ENCODE data around the gene MPEG1. TPM values are rescaled to one million over a fixed set of nuclear protein-coding genes. Genes with fewer than 3 reads are reported as not detected.

Gene MPEG1
- total and polyA plus RNA-seq, 2 donors (not counting 1 experiment from before 2014, with no cell fraction given), result not detected

DNA sequence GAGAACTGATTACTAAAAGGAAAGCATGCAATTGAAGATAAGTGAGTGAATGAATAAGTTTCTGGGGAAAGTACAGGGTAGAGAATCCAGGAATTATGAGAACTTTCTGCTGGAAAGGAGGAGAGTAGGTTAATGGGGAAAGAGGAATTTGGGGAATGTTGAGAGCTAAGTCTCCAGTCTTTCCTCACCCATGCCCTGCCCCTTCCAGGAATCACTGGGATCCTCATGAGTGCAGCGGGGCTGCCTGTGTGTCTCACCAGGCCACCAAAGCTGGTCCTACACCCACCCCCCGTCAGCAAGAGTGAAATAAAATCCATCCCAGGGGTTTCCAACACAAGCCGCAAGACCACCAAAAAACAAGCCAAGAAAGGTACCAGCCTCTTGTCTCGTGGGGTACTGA lies 23.8 kb downstream of the MPEG1 start:
- TF ChIP-seq, protein P1, sequence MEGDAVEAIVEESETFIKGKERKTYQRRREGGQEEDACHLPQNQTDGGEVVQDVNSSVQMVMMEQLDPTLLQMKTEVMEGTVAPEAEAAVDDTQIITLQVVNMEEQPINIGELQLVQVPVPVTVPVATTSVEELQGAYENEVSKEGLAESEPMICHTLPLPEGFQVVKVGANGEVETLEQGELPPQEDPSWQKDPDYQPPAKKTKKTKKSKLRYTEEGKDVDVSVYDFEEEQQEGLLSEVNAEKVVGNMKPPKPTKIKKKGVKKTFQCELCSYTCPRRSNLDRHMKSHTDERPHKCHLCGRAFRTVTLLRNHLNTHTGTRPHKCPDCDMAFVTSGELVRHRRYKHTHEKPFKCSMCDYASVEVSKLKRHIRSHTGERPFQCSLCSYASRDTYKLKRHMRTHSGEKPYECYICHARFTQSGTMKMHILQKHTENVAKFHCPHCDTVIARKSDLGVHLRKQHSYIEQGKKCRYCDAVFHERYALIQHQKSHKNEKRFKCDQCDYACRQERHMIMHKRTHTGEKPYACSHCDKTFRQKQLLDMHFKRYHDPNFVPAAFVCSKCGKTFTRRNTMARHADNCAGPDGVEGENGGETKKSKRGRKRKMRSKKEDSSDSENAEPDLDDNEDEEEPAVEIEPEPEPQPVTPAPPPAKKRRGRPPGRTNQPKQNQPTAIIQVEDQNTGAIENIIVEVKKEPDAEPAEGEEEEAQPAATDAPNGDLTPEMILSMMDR (conservative IDR thresholded peaks at IDR 0.05 in 1 of 2, IDR thresholded peaks at IDR 0.05 in 1 of 2; ENCODE audit: low read depth in 1 of 2, low read length in 2 of 2), result no peak
- TF ChIP-seq EZH2 (IDR thresholded peaks at IDR 0.05; ENCODE audit: low read length, missing control alignments), result no peak
- no peak overlapping the region for H3K27ac ChIP-seq (ENCODE audit: insufficient read depth, low read length)
- no peaks in the 10 kb centered on the region for H3K9me3 ChIP-seq (ENCODE audit: control insufficient read depth, insufficient read depth, low read depth, low read length)
- H2AFZ ChIP-seq (ENCODE audit: low read length), result no peak overlapping the region
- H3K4me2 ChIP-seq (ENCODE audit: extremely low read depth, insufficient read depth, low read length), result no peak overlapping the region
- peaks cover 11% of the 10 kb centered on the region for H3K4me1 ChIP-seq (ENCODE audit: control insufficient read depth, extremely low read depth, insufficient read depth, low read length)
- H3K9ac ChIP-seq (ENCODE audit: insufficient read depth, low read length), result no peak overlapping the region
- H4K20me1 ChIP-seq (ENCODE audit: control insufficient read depth, extremely low read depth, insufficient read depth, low read length), result no peaks in the 10 kb centered on the region
- peak in 1 of 2 donors; percentile 9 for DNase-seq (ENCODE audit: low read depth in 2 of 2)
- H3K79me2 ChIP-seq (ENCODE audit: control insufficient read depth, insufficient read depth, low read length), result no peaks in the 10 kb centered on the region
- peaks cover 2% of the 10 kb centered on the region for H3K36me3 ChIP-seq (ENCODE audit: control insufficient read depth, insufficient read depth, low read length)
- H3K27me3 ChIP-seq (ENCODE audit: control insufficient read depth, insufficient read depth, low read length), result no peaks in the 10 kb centered on the region
- H3K4me3 ChIP-seq (replicated peaks in 1 of 4; ENCODE audit: control extremely low read depth in 1 of 4, insufficient read depth in 1 of 4, low read depth in 3 of 4, low read length in 4 of 4), result no peak overlapping the region

DNA sequence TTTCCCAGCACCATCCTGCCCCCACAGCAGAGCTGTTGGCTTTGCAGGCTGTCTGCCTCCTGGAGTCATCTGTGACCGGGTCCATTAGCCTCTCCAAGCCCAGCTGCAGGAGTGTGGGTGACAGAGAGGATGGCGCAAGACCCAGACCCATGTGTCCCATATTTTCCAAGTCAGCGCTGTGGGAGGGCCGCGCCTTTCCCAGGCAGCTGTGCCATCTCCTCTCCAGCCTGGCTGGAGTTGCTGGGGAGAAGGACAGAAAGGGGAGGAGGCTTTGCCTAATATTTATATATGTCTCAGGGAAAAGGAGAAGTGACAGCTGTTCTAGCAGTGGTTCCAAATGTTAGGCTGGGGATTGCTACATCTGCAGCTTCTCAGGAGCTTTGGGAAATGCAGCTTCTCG lies 25.1 kb downstream of the MPEG1 start:
- Histone ChIP-seq H3K36me3 (ENCODE audit: control insufficient read depth, insufficient read depth, low read length) (peaks cover 2% of the 10 kb centered on the region), H3K4me3 (replicated peaks in 1 of 4; ENCODE audit: control extremely low read depth in 1 of 4, insufficient read depth in 1 of 4, low read depth in 3 of 4, low read length in 4 of 4) (no peak overlapping the region), H3K27me3 (ENCODE audit: control insufficient read depth, insufficient read depth, low read length) (no peaks in the 10 kb centered on the region), H3K4me2 (ENCODE audit: extremely low read depth, insufficient read depth, low read length) (no peak overlapping the region), H3K79me2 (ENCODE audit: control insufficient read depth, insufficient read depth, low read length) (no peaks in the 10 kb centered on the region), H3K9ac (ENCODE audit: insufficient read depth, low read length) (no peak overlapping the region), H2AFZ (ENCODE audit: low read length) (no peak overlapping the region), H4K20me1 (ENCODE audit: control insufficient read depth, extremely low read depth, insufficient read depth, low read length) (no peaks in the 10 kb centered on the region), H3K27ac (ENCODE audit: insufficient read depth, low read length) (peak overlapping the region; percentile 18), H3K9me3 (ENCODE audit: control insufficient read depth, insufficient read depth, low read depth, low read length) (no peaks in the 10 kb centered on the region), H3K4me1 (ENCODE audit: control insufficient read depth, extremely low read depth, insufficient read depth, low read length) (peaks cover 14% of the 10 kb centered on the region)
- DNase-seq (ENCODE audit: low read depth in 2 of 2), result peak in 1 of 2 donors; percentile 81
- TF ChIP-seq, protein P1 (conservative IDR thresholded peaks at IDR 0.05 in 1 of 2, IDR thresholded peaks at IDR 0.05 in 1 of 2; ENCODE audit: low read depth in 1 of 2, low read length in 2 of 2), result no peak
- TF ChIP-seq EZH2 (IDR thresholded peaks at IDR 0.05; ENCODE audit: low read length, missing control alignments), result no peak

DNA sequence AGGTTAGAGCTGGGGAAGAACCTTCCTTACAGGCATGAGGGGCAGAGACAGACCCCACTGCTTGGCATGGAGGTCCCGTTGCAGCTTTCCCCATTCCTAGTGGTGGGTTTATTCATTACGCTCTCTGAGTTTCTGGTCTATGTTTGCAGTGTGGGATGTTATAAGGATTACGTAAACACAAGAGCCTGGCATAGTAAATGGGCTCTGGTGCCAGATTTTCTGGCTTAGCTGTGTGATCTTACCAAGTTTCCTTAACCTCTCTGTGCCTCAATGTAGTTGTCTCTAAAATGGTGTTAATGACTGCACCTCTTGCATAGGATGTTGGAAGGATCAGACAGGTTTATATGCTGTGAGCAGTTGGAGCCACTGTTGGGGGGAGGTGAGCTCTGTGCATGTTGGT lies 25.7 kb downstream of the MPEG1 start:
- DNase-seq (ENCODE audit: low read depth in 2 of 2), result no peak
- Histone ChIP-seq H3K4me2 (ENCODE audit: extremely low read depth, insufficient read depth, low read length) (no peak overlapping the region), H3K4me1 (ENCODE audit: control insufficient read depth, extremely low read depth, insufficient read depth, low read length) (peaks cover 14% of the 10 kb centered on the region), H3K4me3 (replicated peaks in 1 of 4; ENCODE audit: control extremely low read depth in 1 of 4, insufficient read depth in 1 of 4, low read depth in 3 of 4, low read length in 4 of 4) (no peak overlapping the region), H3K9me3 (ENCODE audit: control insufficient read depth, insufficient read depth, low read depth, low read length) (no peaks in the 10 kb centered on the region), H4K20me1 (ENCODE audit: control insufficient read depth, extremely low read depth, insufficient read depth, low read length) (no peaks in the 10 kb centered on the region), H3K9ac (ENCODE audit: insufficient read depth, low read length) (no peak overlapping the region), H3K79me2 (ENCODE audit: control insufficient read depth, insufficient read depth, low read length) (no peaks in the 10 kb centered on the region), H3K27me3 (ENCODE audit: control insufficient read depth, insufficient read depth, low read length) (no peaks in the 10 kb centered on the region), H2AFZ (ENCODE audit: low read length) (no peak overlapping the region), H3K27ac (ENCODE audit: insufficient read depth, low read length) (no peak overlapping the region), H3K36me3 (ENCODE audit: control insufficient read depth, insufficient read depth, low read length) (peaks cover 5% of the 10 kb centered on the region)
- no peak for TF ChIP-seq EZH2 (IDR thresholded peaks at IDR 0.05; ENCODE audit: low read length, missing control alignments)
- TF ChIP-seq, protein P1 (conservative IDR thresholded peaks at IDR 0.05 in 1 of 2, IDR thresholded peaks at IDR 0.05 in 1 of 2; ENCODE audit: low read depth in 1 of 2, low read length in 2 of 2), result no peak

Data from fibroblast of lung (primary cell).